IPS-NIHi11 (cell line): ENCODE data around the gene KCNJ16.

Experiments used
- DNase-seq: peaks from one replicate; pipeline ENCODE4 v3.0.0; 2012; ENCODE audit warnings: mixed read lengths, low spot score

KCNJ16 gene

DNA sequence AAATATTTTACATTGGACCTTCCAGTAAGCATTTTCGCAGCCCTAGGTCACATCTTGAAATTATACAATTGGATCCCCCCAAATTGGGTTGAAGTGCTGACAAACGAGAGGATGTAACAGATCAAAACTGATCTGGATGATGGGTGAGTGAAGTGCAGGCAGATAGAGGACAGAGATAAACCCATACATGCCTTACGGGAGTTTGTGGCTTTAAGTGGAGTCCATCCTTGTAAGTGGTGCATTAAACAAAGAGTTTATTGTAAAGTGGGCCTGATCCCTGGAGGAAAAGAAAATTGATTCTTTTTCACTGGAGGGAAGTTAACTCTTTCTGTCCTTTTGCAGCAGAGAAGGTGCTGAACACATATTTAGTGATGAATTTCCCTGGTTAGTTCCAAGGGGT is 55.3 kb downstream of the KCNJ16 start:
- no peak for DNase-seq

DNA sequence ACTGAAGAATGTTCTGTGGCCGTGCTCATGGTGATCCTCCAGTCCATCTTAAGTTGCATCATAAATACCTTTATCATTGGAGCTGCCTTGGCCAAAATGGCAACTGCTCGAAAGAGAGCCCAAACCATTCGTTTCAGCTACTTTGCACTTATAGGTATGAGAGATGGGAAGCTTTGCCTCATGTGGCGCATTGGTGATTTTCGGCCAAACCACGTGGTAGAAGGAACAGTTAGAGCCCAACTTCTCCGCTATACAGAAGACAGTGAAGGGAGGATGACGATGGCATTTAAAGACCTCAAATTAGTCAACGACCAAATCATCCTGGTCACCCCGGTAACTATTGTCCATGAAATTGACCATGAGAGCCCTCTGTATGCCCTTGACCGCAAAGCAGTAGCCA is 57.5 kb downstream of the KCNJ16 start:
- DNase-seq, result no peak

DNA sequence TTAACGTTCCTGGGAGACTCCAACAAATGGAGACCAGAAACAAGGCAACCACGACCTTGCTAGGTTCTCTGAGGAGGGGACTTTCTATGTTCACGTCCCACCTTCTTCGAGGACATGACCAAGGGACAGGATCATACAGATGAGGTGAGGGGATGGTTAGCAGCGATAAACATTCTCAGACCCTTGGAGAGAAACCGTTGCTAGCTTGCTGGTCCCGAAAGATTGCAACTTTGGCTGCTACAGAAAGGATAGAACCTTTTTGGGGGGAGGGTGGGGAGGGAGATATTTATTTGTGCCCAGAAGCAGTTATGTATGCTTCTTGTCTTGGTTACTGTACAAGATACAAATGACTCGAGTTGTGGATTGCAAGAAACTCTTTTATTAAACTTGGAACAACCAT is 59.0 kb downstream of the KCNJ16 start:
- no peak for DNase-seq

DNA sequence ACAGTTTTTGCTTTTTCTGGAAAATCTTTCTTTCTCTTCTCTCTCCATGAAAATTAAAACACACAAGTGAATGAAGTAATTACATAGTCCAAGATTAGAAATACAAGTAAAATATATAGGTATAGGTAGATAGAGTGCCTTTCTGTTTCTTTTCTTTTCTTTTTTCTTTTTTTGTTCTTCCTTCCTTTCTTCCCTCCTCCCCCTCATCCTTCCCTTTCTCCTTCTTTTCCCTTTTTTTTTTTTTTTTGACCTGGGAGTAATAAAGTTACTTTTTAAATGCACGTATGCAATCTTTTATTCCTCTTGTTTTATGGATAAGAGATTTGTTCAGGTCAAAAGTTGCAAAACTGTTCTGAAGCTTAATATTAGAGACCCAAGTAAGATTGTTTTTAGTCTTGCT is 59.8 kb downstream of the KCNJ16 start:
- no peak for DNase-seq

DNA sequence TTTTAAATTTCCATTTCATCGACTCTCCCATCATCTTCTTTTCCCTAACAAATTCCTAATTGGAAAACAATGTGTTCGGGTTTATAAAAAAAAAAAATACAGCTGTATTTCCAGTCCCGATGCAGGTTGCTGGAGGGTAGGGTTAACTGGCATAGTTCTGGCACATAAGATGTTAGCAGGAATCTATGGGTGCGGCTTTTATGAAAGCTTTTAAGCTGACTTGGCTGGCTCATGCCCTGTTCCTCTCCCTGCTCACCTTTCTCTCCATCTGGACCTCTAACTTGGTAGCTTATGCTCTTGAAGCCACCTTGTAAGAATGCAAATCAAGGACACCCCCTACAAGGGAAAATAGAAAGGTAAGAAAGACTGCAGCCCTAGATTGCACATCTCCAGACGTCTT is 61.1 kb downstream of the KCNJ16 start:
- no peak for DNase-seq

DNA sequence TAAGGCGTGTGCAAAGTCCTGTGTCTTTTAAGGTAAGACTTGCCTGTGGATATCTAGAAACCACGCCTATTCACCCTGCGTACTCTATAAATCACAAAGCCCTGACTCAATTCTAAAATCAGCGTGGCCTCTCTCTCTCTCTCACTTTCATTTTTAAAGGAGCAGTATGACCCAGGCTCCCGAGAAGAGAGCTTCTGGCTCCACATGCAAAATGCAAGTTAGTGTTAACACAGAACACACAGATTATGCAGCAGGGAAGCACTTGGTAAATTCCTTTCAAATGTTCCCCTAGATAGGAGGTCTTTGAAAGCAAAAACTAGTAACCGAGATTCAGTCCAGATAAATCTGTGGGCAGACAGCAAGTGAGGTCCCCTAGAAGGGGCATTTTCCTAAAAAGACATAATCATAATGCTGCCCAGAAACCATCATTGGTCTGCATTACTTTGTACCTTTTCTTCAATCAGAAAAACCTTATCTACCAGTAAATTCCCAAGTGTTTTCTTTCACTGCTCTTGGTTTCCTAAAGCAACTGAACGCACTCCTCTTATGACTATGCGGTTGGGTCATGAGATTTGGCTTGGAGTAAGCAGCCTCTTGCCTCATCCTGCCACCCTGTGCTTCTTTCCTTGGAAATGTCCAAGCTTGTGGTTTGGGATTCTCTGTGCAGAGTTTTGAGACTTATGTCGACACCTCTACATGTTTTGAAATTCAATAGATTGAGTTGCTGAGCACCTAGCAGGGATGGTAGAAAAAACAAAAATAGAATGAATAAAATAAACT is 62.6 kb downstream of the KCNJ16 start:
- DNase-seq, result no peak

DNA sequence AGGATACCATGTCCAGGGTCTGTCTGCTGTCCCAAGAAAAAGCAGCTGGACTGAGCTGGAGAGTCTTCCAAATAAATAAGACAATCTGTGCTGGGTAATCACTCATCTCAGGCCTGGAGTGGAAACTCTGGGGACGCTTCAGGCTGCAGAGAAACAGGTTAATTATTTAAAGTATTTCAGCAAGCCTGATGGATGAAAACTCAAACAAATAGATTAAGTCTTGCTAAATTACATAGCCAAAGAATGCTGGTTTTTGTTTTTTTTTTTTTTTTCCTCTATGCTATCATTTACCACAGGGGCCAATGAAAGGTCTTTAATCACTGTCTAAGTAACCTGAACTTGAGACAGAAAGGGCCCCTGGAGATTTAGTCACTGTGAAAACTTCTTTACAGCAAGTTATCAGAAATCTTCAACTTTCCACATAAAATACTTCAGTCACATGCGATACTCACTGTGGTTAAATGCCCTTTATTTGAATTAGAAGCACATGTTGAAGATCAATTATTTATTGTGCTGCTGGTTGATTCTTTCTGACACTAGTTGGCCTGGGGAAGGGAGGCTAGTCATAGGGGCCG is 63.4 kb downstream of the KCNJ16 start:
- DNase-seq, result no peak

DNA sequence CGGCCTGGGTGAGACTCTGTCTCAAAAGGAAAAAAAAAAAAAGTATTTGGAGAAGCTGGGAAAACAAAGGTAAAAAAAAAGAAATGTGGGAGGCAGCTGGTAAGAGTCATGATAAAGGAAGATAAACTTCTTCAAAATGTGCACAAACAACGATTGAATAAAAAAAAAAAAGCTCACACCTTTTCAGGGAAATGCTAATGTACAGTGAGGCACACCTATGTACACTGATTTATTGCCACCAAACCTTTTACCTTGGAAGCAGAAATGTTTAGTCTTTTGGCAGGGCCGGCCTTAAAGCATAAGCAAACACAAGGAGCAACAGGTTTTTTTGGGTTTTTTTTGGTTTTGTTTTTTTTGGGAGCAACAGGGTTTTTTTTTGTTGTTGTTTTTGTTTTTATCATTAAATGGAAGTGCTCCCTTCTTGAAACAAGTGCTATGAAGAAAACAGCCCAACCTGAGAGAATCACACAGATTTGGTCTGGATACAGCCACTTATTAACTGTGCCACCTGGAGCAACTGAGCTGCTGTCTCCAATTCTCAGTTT is 64.5 kb downstream of the KCNJ16 start:
- DNase-seq, result no peak

DNA sequence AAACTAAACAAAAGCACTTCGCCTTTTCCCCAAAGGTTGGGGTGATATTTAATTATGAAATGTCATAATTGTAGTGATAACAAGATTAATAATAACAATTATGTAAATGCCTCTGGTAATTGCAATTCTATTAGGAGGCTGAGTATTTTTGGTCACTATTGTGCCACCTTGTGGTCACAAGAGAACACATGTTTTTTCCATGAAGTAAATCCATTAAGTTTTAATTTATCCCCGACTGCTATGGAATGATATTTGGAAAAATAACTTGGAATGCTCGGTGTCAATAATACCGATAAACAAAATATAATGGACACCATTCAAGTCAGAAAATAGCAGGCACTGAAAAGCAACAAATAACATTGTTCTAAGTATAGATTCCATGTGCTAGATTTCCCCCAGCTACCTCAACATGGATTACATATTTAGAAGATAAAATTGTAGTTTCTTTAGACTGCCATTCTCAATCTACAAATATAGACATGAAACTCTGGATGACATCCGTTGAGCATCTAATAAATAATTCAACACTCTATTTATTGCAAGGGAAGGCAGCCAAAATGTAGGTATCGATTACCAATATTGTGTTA is 69.3 kb downstream of the KCNJ16 start:
- DNase-seq, result peak; percentile 13

DNA sequence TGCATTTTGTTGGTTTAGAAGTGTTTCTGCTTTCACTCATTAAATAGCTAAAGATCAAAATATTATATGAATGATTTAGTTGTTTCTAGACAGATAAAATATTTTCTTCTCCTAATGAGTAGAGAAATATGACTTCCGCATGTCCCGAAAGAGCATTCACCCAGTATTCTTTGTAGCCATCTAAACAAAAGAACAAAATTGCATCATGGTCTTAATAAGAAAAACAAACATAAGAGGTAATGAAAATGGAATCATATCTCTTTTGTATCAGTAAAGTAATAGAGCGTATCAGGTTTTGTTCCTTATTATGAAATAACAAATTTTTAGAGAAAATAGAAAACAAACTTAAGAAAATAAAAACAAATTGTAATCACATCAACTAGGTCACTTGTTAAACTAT is 78.2 kb downstream of the KCNJ16 start:
- DNase-seq, result no peak

DNA sequence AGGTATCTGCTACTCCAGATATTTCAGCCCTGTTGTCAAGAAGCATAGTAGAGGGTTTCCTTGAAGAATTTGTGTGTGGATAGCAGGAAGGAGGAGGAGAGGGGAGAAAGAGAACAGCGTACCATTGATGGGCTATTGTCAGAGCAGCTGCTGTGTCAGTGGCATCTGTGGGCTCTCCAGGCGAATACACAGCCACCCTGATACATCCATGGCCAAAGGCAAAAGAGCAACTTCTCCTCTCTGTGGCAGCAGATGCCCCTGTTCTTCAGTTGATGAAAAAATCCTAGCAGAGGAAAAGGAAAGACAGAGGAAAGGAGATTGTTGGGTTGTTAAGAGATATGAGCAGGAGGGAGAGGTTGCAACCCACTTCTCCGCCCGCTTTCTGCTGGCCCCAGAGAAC is 82.1 kb downstream of the KCNJ16 start:
- DNase-seq, result no peak

DNA sequence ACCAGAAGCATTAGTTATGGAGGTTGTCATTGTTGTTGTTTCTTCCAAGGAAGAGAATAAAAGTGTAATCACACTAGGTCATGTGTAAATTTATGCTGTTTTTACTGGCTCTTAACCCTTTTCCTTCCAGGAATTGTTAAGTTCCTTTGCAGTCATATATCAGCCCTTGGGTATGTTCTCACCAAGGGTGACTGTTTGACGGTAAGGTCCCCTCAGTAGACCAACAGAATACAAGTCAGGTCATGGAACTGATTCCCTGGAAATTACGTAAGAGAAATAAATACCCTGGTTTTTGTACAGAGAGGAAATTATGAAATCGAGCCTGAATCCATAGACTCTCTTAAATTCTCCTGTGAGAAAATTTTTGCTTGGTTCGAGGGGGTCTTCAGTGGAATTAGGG is 83.2 kb downstream of the KCNJ16 start:
- DNase-seq, result no peak

DNA sequence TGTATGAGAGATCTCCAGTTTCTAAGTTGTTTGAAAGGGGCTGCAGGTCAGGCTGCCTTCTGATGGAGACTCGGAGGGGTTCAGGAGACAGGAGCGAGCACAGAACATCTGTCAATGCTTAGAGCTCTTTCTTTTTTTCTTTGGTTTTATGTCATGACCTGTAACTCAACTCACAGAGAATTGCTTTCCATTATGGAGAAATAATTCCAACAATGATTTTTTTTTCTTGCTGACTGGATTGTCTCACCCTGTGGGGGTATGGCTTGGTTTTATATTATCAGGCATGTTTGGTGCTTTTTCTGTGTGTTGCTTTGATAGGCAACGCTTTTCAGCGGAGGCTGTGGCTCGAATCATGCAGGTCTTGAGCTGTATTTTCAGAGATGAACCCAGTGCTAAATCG is 83.6 kb downstream of the KCNJ16 start:
- no peak for DNase-seq

DNA sequence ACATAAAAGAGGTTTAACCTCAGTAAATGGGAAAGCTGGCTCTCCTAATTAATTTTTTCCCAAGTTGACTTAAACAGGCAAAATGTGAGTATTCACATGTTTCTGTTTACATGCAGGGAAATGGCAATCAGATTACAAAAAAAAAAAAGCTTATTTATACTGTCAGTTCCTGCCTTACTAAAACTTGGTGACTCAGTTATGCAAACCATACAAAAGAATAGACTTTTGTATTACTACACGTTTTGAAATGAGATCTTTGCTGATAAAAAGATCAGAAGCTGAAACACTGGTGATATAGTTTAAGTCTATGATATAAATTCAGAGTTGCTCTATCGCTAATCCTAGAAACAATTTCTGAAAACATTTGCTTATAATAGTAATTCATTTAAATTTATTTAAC is 85.0 kb downstream of the KCNJ16 start:
- no peak for DNase-seq

DNA sequence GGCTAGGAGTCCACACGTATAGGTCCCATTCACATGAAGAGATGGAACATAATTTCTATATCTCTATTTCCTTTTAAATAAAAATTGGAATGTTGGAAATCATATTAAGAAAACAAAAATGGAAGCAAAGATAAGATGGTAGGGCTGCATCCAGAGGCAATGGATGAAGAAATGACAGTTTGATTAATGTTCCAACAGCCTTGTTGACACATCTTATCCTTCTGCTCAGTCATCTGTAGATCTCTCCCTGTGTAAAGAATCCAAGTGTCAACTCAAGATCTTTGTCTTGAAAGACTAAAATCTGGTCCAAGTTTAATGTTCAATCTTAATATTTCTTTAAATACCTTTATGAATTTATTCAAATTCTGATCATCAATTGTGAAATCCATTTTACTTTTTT is 86.5 kb downstream of the KCNJ16 start:
- DNase-seq, result no peak

DNA sequence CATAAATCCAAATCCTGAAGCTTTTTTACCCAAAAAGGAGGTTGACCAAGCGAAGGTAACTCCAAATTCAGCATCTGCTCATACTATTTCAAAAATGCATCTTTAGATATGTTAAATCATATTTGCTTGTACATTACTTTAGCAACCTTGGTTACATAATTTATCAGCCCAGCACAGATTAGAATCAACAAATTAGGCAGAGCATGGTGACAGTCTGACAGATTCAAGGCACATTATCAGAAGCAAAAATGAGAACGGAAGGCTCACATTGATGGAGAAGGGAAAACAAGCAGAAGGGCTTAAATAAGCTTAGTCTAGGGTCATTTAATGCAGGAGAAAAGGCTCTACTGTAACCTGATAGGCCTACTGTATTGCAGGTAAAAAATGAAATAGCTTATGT is 90.4 kb downstream of the KCNJ16 start:
- no peak for DNase-seq

DNA sequence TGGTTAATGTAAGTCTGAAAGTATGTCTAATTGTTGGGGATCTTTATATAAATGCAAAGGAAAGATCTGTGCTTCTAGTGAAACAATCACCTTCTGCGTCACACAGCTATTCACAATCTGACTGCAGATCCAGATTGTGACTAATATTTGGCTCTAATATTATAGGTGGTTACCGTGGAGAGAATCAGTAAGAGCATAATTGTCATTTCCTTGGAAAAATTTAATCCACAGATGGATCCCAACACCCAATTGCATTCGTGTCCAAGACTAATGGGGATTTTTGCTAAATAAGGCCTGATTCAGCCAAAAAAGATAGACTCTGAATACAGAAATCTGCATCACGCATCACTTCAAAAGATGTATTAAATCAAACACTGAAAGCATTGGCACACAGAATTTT is 91.6 kb downstream of the KCNJ16 start:
- DNase-seq, result no peak

DNA sequence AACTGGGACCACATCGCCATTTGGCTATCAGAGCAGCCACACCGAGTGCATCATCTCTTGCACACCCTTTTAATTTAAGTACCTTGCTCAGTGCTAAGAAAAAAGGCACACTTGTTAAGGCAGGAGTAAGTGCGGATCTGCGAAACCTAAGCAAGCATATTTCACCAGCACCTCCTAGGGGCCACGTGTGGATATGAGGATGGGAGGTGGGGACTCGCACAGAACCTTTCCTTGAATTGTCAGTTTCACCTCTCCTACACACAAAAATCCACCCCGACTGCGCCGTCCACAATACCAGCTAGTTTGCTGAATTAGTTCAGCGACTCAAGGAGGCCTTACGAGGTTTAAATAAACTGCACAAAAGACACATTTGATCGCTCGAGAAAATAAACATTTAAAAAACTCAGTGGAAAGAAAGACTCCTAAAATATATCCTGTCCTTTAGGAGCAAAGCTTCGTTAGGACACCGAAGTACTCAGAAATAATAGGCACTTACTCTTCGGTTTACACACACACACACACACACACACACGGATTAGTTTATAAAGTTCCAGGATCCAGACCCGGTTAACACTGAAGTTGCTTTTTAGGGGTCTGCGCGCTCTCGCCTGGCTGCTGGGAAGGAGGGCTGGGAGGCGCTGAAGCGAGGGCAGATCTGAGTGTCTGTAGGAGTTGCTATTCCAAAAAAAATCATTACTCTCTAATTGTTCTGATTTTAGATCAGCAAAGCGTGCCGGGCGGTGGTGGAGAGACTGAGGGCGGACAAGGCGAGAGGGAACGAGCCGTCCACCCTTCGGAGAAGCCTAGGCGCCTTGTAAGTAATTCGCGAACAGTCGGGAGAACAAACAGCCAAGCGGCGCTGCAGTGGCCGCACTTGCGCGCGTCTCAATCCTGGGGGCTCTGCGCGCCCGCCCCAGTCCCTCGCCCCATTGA is 93.3 kb downstream of the KCNJ16 start:
- peak; percentile 42 for DNase-seq

DNA sequence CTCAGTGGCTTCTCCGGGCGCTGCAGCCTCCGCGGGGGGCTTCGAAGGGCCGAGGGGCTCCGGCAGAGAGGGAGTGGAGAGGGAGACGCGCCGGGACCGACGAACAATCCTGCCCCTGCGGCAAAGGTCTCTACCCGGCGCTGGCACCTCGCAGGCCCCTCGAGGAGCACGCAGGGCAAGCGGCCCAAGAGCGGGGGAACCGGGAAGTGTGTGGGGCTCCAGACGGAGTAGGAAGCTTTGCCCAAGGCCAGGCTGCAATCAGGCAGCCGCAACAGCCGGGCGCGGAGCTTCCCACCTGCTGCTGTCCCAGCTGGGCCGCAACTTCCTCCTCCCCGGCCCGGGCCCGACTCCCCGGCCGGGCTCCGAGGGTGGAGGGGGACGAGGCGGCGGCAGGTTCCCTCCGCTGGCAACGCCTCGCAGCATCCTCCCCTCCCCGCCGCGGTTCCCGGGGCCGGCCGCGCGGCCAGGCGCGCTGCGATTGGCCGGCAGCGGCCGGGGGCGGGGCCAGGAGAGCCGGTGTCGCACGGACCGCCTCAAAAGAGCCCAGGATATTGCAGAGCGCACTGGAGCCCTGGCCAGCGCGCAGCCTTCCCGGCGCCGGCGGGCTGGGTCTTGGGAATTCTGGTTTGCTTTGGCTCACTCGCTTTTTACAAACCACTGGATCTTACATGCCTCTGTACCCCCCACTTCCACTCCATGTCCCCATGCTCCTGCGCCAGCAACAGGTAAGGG is 94.1 kb downstream of the KCNJ16 start, which contains the start of gene KCNJ2:
Gene KCNJ2 (plus strand): TSS at position 556 of the 732 bp plus-strand sequence. CDS start 5,508 bp downstream, outside the sequence.
- DNase-seq, result peak; percentile 94

DNA sequence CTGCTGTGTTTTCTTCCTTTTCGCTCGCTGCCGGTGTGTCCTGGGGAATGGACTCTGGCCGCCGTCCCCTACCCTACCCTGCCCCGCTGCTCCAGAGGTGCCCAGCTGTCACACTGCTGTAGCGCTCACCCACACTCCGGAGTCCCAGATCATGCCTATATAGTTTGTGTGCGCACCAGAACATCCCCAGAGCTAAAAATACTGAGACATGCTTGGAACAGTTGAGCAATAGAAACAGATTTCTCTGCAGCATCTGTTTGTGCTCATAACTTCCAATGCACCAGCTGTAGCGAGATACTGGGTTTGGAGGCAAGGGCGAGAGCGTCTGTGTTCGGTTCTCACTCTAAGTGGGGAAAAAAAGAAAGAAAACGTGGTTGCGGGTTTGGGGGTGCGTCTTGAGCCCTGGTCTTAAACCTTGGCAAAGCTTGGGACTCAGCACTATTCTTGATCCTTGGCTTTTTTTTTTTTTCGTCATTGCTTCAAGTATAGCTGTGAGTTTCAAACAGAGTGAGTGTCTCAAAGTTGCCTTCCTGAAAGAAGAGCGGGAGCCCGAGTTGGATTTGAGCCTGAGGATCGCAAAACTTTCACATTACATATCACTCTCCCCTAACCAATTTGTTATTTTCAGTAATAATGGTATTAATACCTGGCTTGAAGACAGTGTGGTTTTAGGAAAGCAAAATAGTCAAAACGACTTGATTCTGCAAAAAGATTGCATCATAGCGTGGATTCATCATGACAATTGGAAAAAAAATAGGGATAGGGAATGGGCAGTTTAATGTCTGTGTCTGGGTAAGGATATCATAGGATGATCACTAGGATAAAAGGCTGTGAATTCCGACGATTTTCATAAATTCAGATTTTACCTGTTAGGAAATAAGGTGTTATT is 94.9 kb downstream of the KCNJ16 start:
- DNase-seq, result no peak
